Colonic mucosa (tissue), 4 donors: ENCODE data around the gene GJC1. TPM values are rescaled to one million over a fixed set of nuclear protein-coding genes. Genes with fewer than 3 reads are reported as not detected.

Experiments
- DNase-seq: peaks from one replicate; pipeline ENCODE4 v3.0.0-alpha.2; 2020
- H3K27ac ChIP-seq: fragments of 200-600 bp; one replicate; pipeline ENCODE4 v1.8.0; 2021
- H3K27me3 ChIP-seq: fragments of 200-600 bp; one replicate; pipeline ENCODE4 v1.8.0; 2021
- H3K36me3 ChIP-seq: fragments of 200-600 bp; one replicate; pipeline ENCODE4 v1.8.0; 2021
- H3K4me1 ChIP-seq: fragments of 200-600 bp; one replicate; pipeline ENCODE4 v1.8.0; 2021; ENCODE audit warnings: mild to moderate bottlenecking
- H3K4me3 ChIP-seq: fragments of 200-600 bp; one replicate; pipeline ENCODE4 v1.8.0; 2021
- H3K9ac ChIP-seq, 2 donors: one replicate each; pipeline ENCODE4 v1.7.0; 2013; ENCODE audit warnings: control low read depth in 2 of 2, low read depth in 2 of 2, low read length in 2 of 2
- H3K9me3 ChIP-seq: fragments of 200-600 bp; one replicate; pipeline ENCODE4 v1.8.0; 2021
- intact Hi-C: fragments of 100-400 bp; cut with DNase I; formaldehyde crosslinking; loops from one replicate; pipeline ENCODE4 v1.14.1; 2022
- total RNA-seq, 2 donors: library from RNA; stranded (reverse); fragmentation: NEBNext Ultra II Directional in 1 of 2; extraction: Animal tissue kit (Norgen Biotek cat#: 25700) in 1 of 2; gene quantifications; one replicate each; pipeline ENCODE4 v1.2.1, GENCODE V29; 2021
- TF ChIP-seq, protein P1 (sequence below): fragments of 200-600 bp; IDR thresholded peaks from one replicate; pipeline ENCODE4 v1.8.0; 2022; ENCODE audit warnings: antibody characterized with exemption, mild to moderate bottlenecking
- donor health status: healthy.
- donor health status: DM: no; HTN: no; CAD: no.
- donor health status: DM: no; HTN: no; CAD: no.

Gene GJC1
- total RNA-seq, 2 donors from 2014 or later = 1.1 to 8.2 TPM

GRCh38 chr17:44751806-44752205, 78.3 kb downstream of the GJC1 start:
- TF ChIP-seq, protein P1, sequence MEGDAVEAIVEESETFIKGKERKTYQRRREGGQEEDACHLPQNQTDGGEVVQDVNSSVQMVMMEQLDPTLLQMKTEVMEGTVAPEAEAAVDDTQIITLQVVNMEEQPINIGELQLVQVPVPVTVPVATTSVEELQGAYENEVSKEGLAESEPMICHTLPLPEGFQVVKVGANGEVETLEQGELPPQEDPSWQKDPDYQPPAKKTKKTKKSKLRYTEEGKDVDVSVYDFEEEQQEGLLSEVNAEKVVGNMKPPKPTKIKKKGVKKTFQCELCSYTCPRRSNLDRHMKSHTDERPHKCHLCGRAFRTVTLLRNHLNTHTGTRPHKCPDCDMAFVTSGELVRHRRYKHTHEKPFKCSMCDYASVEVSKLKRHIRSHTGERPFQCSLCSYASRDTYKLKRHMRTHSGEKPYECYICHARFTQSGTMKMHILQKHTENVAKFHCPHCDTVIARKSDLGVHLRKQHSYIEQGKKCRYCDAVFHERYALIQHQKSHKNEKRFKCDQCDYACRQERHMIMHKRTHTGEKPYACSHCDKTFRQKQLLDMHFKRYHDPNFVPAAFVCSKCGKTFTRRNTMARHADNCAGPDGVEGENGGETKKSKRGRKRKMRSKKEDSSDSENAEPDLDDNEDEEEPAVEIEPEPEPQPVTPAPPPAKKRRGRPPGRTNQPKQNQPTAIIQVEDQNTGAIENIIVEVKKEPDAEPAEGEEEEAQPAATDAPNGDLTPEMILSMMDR = no peak
- Histone ChIP-seq H3K27ac (no peak overlapping the region), H3K4me1 (no peaks in the 10 kb centered on the region), H3K36me3 (no peaks in the 10 kb centered on the region), H3K9ac (no peak overlapping the region), H3K27me3 (no peaks in the 10 kb centered on the region), H3K4me3 (no peak overlapping the region), H3K9me3 (no peaks in the 10 kb centered on the region)
- intact Hi-C loops = no loop called here
- DNase-seq = no peak

GRCh38 chr17:44751331-44751730, 78.8 kb downstream of the GJC1 start:
- no peaks in the 10 kb centered on the region for H3K27me3 ChIP-seq
- DNase-seq = no peak
- intact Hi-C loops = no loop called here
- no peaks in the 10 kb centered on the region for H3K9me3 ChIP-seq
- H3K9ac ChIP-seq = no peak overlapping the region
- no peak overlapping the region for H3K27ac ChIP-seq
- no peaks in the 10 kb centered on the region for H3K4me1 ChIP-seq
- TF ChIP-seq, protein P1 = no peak
- H3K4me3 ChIP-seq = no peak overlapping the region
- H3K36me3 ChIP-seq = no peaks in the 10 kb centered on the region

GRCh38 chr17:44749980-44750318, 80.1 kb downstream of the GJC1 start:
- Histone ChIP-seq H3K36me3 (no peaks in the 10 kb centered on the region), H3K4me3 (no peak overlapping the region), H3K9ac (no peak overlapping the region), H3K27ac (no peak overlapping the region), H3K9me3 (no peaks in the 10 kb centered on the region), H3K27me3 (no peaks in the 10 kb centered on the region), H3K4me1 (no peaks in the 10 kb centered on the region)
- TF ChIP-seq, protein P1 = no peak
- DNase-seq = no peak
- intact Hi-C loops = no loop called here

DNA sequence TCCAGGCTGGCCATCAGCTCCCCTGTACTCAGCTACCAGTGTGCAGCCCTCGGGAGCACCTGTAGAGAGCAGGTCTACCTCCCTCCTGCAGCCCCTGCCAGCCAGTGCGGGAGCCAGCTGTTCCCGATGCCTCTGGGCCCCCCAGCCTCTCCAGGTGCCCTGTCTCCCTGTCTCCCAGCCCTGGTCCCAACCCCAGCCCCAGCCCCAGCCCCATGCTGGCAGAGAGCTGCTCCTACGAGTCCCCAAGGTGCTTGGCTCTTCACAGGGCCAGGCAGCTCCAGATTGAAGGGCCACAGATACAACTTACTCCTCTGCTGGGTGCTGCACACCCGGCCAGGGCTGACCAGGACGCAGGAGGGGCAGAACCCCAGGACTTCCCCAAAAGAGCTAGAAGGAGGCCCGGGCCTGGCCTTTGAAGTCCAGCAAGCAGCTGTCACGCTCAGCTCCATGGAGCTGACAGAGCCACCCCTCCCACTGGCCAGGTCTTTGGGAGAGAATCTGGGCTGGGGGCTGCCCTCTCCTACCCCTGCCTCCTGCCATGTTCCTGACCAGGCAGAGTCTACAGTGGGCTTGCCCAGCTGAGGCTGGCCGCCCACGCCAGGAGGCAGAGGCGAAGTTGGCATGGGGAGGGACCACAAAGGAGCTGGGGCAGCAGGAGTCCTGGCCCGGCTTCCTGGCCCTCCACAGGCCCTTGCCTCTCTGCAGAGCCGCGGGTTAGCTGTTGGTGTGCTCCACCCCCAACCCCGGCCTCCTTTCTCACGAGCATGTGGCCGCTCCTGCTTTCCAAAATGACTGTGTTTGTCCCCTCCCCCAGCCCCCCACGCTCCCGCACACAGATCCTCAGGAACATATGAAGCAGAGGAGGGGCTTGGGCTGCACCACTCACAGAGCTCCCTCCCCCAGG, 80.8 kb downstream of the GJC1 start:
- TF ChIP-seq, protein P1 = no peak
- no peak overlapping the region for H3K4me3 ChIP-seq
- no peaks in the 10 kb centered on the region for H3K27me3 ChIP-seq
- H3K36me3 ChIP-seq = no peaks in the 10 kb centered on the region
- H3K4me1 ChIP-seq = no peaks in the 10 kb centered on the region
- intact Hi-C loops = no loop called here
- DNase-seq = no peak
- no peaks in the 10 kb centered on the region for H3K9me3 ChIP-seq
- H3K9ac ChIP-seq = no peak overlapping the region
- H3K27ac ChIP-seq = no peak overlapping the region

Other genes starting within 250 kb of the GJC1 start
- not detected for gene MEIOC, start 173.8 kb downstream of the GJC1 start, total RNA-seq
- 10 to 100 TPM; 22.2 to 25.5 TPM for gene CCDC43, start 140.5 kb downstream of the GJC1 start, total RNA-seq
- gene DBF4B, start 121.6 kb downstream of the GJC1 start, total RNA-seq = 10 to 100 TPM in 1 of 2 donors, 1 to 10 TPM in 1; 5.6 to 14.4 TPM
- gene ADAM11, start 71.3 kb downstream of the GJC1 start, total RNA-seq = under 1 TPM; 0.42 TPM
- under 1 TPM in 1 of 2 donors, not detected in 1; 0.53 TPM for gene HIGD1B, start 17.6 kb upstream of the GJC1 start, total RNA-seq
- 100 to 1,000 TPM in 1 of 2 donors, 10 to 100 TPM in 1; 74.8 to 109 TPM for gene EFTUD2, start 69.2 kb upstream of the GJC1 start, total RNA-seq
- gene GFAP, start 85.2 kb upstream of the GJC1 start, total RNA-seq = under 1 TPM in 1 of 2 donors, not detected in 1; 0.20 TPM
- 10 to 100 TPM in 1 of 2 donors, 1 to 10 TPM in 1; 5.7 to 45.5 TPM for gene KIF18B, start 117.5 kb upstream of the GJC1 start, total RNA-seq
- 1 to 10 TPM; 1.2 to 1.9 TPM for gene C1QL1, start 138.0 kb upstream of the GJC1 start, total RNA-seq
- gene DCAKD, start 221.3 kb upstream of the GJC1 start, total RNA-seq = 10 to 100 TPM; 20.2 to 46.8 TPM
- 100 to 1,000 TPM in 1 of 2 donors, 10 to 100 TPM in 1; 68.0 to 127 TPM for gene NMT1, start 231.0 kb upstream of the GJC1 start, total RNA-seq